Body of pancreas (tissue), 4 donors: ENCODE results near the gene MTA3.

Experiments used
- POLR2A ChIP-seq, 3 donors: fragments of 450-650 bp; IDR thresholded peaks; one replicate each; pipeline ENCODE4 v1.6.1; 2016; ENCODE audit warnings: antibody characterized with exemption in 3 of 3, mild to moderate bottlenecking in 2 of 3
- TF ChIP-seq, protein P1 (sequence below), 7 experiments: fragments of 450-650 bp in 4 of 7; fragments of 200-600 bp in 3 of 7; sonication (generic) in 3 of 7; IDR thresholded peaks; one replicate each; pipeline ENCODE4 v1.5.1; 2016 to 2019; ENCODE audit warnings: antibody characterized with exemption in 7 of 7

DNA sequence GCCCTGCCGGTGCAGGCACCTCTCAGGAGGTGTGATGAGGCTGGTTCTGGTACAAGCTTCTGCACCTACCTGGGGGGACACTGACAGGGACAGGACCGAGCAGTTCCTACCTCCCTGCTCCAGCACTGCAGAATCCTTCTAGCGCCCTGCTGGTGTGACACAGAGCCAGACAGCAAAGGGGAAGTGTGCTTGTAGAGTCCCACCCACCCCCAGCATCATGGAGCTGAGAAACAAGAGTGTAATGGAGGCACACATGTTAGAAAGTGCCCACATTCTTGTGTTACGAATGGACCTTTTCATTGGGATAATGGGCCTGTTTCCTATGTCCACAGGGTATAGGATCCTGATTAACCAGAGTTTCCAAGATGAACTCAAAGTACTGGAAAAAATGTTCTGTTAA lies 157.2 kb downstream of the MTA3 start:
- TF ChIP-seq POLR2A (IDR thresholded peaks at IDR 0.05), result no peak
- TF ChIP-seq, protein P1, sequence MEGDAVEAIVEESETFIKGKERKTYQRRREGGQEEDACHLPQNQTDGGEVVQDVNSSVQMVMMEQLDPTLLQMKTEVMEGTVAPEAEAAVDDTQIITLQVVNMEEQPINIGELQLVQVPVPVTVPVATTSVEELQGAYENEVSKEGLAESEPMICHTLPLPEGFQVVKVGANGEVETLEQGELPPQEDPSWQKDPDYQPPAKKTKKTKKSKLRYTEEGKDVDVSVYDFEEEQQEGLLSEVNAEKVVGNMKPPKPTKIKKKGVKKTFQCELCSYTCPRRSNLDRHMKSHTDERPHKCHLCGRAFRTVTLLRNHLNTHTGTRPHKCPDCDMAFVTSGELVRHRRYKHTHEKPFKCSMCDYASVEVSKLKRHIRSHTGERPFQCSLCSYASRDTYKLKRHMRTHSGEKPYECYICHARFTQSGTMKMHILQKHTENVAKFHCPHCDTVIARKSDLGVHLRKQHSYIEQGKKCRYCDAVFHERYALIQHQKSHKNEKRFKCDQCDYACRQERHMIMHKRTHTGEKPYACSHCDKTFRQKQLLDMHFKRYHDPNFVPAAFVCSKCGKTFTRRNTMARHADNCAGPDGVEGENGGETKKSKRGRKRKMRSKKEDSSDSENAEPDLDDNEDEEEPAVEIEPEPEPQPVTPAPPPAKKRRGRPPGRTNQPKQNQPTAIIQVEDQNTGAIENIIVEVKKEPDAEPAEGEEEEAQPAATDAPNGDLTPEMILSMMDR (IDR thresholded peaks at IDR 0.05), result no peak
